ENCODE results near the gene RIPK1.
"Not testable (repeated sequence)": the region's sequence is repeated elsewhere in the genome, so short reads cannot be mapped to it uniquely, and the experiment has no call there.

RIPK1 gene

GRCh38 chr6:3068329-3069214 is at the start of gene RIPK1:
RIPK1 (plus strand) TSS chr6:3068494; CDS start chr6:3076824, 8,330 bp downstream.
- DNase-seq, result peak; percentile 32

GRCh38 chr6:3019065-3019464 is 49.2 kb upstream of the RIPK1 start:
- DNase-seq, result no peak

GRCh38 chr6:3019749-3020320 is 48.5 kb upstream of the RIPK1 start:
- no peak for DNase-seq

- DNase-seq, result not testable (repeated sequence)
Observed at GRCh38 chr6:3020976-3021598, 47.2 kb upstream of the RIPK1 start.

GRCh38 chr6:3022765-3023662 is 45.3 kb upstream of the RIPK1 start:
- no peak for DNase-seq

- DNase-seq, result no peak
Observed at GRCh38 chr6:3023663-3024483, 44.4 kb upstream of the RIPK1 start.

- no peak for DNase-seq
Observed at GRCh38 chr6:3026791-3027626, 41.3 kb upstream of the RIPK1 start.

GRCh38 chr6:3028156-3028555 is 40.1 kb upstream of the RIPK1 start:
- DNase-seq, result not testable (repeated sequence)

- no peak for DNase-seq
Observed at GRCh38 chr6:3031857-3032640, 36.2 kb upstream of the RIPK1 start.

GRCh38 chr6:3032986-3033385 is 35.3 kb upstream of the RIPK1 start:
- no peak for DNase-seq

GRCh38 chr6:3033652-3034051 is 34.6 kb upstream of the RIPK1 start:
- no peak for DNase-seq

- DNase-seq, result no peak
Observed at GRCh38 chr6:3035397-3035796, 32.9 kb upstream of the RIPK1 start.

GRCh38 chr6:3036861-3037637 is 31.2 kb upstream of the RIPK1 start:
- DNase-seq, result no peak

- no peak for DNase-seq
Observed at GRCh38 chr6:3037638-3038365, 30.5 kb upstream of the RIPK1 start.

GRCh38 chr6:3039384-3039783 is 28.9 kb upstream of the RIPK1 start:
- no peak for DNase-seq

GRCh38 chr6:3041147-3041546 is 27.1 kb upstream of the RIPK1 start:
- DNase-seq, result no peak

- no peak for DNase-seq
Observed at GRCh38 chr6:3041606-3042005, 26.7 kb upstream of the RIPK1 start.

GRCh38 chr6:3045369-3045768 is 22.9 kb upstream of the RIPK1 start:
- no peak for DNase-seq

GRCh38 chr6:3045777-3046176 is 22.5 kb upstream of the RIPK1 start:
- DNase-seq, result no peak
